Measurements from ENCODE around the gene HS3ST2.
A peak's percentile ranks its signal among the peaks of the same experiment; 100 is the strongest.
"Not testable (repeated sequence)": the region's sequence is repeated elsewhere in the genome, so short reads cannot be mapped to it uniquely, and the experiment has no call there.

HS3ST2 gene

GRCh38 chr16:22878955-22879354, 65.0 kb downstream of the HS3ST2 start:
- DNase-seq = no peak

- DNase-seq = no peak
Observed at GRCh38 chr16:22879466-22879865, 65.5 kb downstream of the HS3ST2 start.

- DNase-seq = no peak
Observed at GRCh38 chr16:22882981-22883380, 69.0 kb downstream of the HS3ST2 start.

- DNase-seq = no peak
Observed at GRCh38 chr16:22885951-22886350, 72.0 kb downstream of the HS3ST2 start.

GRCh38 chr16:22886927-22887326, 73.0 kb downstream of the HS3ST2 start:
- DNase-seq = no peak

GRCh38 chr16:22887445-22887844, 73.5 kb downstream of the HS3ST2 start:
- DNase-seq = no peak

GRCh38 chr16:22888791-22889190, 74.8 kb downstream of the HS3ST2 start:
- DNase-seq = no peak

GRCh38 chr16:22890976-22891375, 77.0 kb downstream of the HS3ST2 start:
- DNase-seq = no peak

GRCh38 chr16:22897184-22897583, 83.2 kb downstream of the HS3ST2 start:
- DNase-seq = no peak

- DNase-seq = no peak
Observed at GRCh38 chr16:22898131-22898530, 84.2 kb downstream of the HS3ST2 start.

- peak in 55 of 56 donors; percentile 8 to 88 (median 66) for DNase-seq
Observed at GRCh38 chr16:22898874-22899348, 84.9 kb downstream of the HS3ST2 start.

GRCh38 chr16:22899567-22899966, 85.6 kb downstream of the HS3ST2 start:
- DNase-seq = not testable (repeated sequence)

- DNase-seq = no peak
Observed at GRCh38 chr16:22900863-22901262, 86.9 kb downstream of the HS3ST2 start.

GRCh38 chr16:22901563-22901962, 87.6 kb downstream of the HS3ST2 start:
- peak in 6 of 56 donors; percentile 1 to 5 (median 2) for DNase-seq

- no peak for DNase-seq
Observed at GRCh38 chr16:22903716-22904115, 89.8 kb downstream of the HS3ST2 start.

GRCh38 chr16:22912654-22913053, 98.7 kb downstream of the HS3ST2 start:
- DNase-seq = no peak

- no peak for DNase-seq
Observed at GRCh38 chr16:22915003-22915402, 101.0 kb downstream of the HS3ST2 start.

- no peak for DNase-seq
Observed at GRCh38 chr16:22923491-22923890, 109.5 kb downstream of the HS3ST2 start.

GRCh38 chr16:22924492-22924891, 110.5 kb downstream of the HS3ST2 start:
- DNase-seq = no peak

GRCh38 chr16:22926105-22926751, 112.3 kb downstream of the HS3ST2 start:
- DNase-seq = no peak

- DNase-seq = no peak
Observed at GRCh38 chr16:22927306-22927705, 113.3 kb downstream of the HS3ST2 start.

- no peak for DNase-seq
Observed at GRCh38 chr16:22928882-22929435, 115.0 kb downstream of the HS3ST2 start.

- DNase-seq = no peak
Observed at GRCh38 chr16:22929461-22929860, 115.5 kb downstream of the HS3ST2 start.

All from amygdala (tissue), 56 donors.